ENCODE data around the gene SSRP1.

- TF ChIP-seq EZH2 (IDR thresholded peaks at IDR 0.05; ENCODE audit: low read length) = no peak
- TF ChIP-seq CTCF (optimal IDR thresholded peaks at IDR 0.05 in 1 of 3, IDR thresholded peaks at IDR 0.05 in 1 of 3, conservative IDR thresholded peaks at IDR 0.05 in 1 of 3; ENCODE audit: extremely low read depth in 1 of 3, insufficient read depth in 2 of 3, low read length in 3 of 3) = no peak
Observed at GRCh38 chr11:57347336-57347735, 11.6 kb upstream of the SSRP1 start.

Measured in keratinocyte (primary cell).